Renal cortex interstitium (tissue), 11 donors: Measurements from ENCODE around the gene GLI3. TPM values are rescaled to one million over a fixed set of nuclear protein-coding genes. Genes with fewer than 3 reads are reported as not detected.

Source experiments
- DNase-seq, 11 donors: peaks; one replicate each; pipeline ENCODE4 v3.0.0-alpha.2; 2013; ENCODE audit warnings: low read depth in 9 of 11, low spot score in 4 of 11; ENCODE audit errors: extremely low read depth in 1 of 11
- polyA plus RNA-seq, 3 donors: library from polyadenylated mRNA; unstranded; fragments of 120-200 nt; gene quantifications; one replicate each; pipeline ENCODE4 v1.2.1, GENCODE V29; 2013; ENCODE audit not compliant: insufficient read length in 3 of 3

GLI3 gene
- polyA plus RNA-seq, 3 donors: 15.1 to 17.7 (median 16.2) TPM

GRCh38 chr7:42127232-42127622 is 109.8 kb downstream of the GLI3 start:
- DNase-seq: no peak

DNA sequence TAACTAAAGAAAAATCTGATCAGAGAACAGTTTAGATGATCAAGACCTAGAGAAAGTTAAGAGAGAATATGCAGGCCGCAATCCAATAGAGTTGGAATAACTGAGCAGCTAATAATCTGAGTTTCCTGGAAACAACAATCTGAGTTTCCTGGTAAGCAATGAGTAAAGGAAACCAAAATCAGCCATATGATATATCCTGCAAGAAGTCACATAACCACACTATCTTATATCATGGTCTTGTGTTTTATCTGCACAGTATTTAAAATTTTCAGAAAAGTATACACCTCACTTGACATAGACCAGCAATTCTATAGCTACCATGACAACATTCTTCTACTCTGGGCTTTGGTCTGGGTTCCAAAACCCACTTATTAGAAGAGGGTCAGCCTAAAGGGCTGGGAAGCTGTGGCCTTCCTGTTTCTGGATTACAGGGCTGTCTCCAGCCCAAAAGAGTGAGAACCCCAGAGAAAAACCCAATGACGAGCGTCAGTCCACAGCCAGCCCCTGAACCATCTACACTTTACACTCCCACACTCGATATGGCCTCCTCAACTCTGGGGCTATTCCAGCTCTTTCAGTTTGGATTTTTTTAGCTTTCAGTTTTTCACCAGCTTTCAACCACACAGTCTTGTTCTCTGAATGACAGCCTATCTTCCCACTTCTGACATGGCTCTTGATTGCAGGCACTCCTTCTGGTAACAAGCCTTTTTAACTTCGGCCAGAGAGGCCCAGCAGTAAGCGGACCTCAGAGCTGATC is 110.4 kb downstream of the GLI3 start:
- DNase-seq: no peak

GRCh38 chr7:42125321-42125720 is 111.7 kb downstream of the GLI3 start:
- no peak for DNase-seq

GRCh38 chr7:42123716-42124115 is 113.3 kb downstream of the GLI3 start:
- no peak for DNase-seq

DNA sequence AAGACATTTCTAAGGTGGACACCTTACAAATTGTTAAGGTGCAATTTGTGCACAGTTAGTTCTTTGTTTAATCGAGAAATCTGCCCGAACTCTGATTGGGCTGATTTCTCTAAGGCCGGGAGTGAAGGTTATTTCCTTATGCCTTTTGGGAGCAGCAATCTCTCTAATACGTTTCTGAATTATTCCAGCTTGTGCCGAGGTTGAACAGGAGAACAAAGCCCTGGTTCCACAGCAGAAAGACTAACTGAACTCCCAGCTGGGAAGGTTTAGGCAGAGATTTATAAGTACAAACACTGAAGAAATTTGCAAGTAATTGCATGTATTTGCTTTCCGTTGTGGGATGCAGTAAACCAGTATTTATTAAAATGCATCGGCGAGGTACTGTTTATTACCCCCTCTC is 116.8 kb downstream of the GLI3 start:
- no peak for DNase-seq

DNA sequence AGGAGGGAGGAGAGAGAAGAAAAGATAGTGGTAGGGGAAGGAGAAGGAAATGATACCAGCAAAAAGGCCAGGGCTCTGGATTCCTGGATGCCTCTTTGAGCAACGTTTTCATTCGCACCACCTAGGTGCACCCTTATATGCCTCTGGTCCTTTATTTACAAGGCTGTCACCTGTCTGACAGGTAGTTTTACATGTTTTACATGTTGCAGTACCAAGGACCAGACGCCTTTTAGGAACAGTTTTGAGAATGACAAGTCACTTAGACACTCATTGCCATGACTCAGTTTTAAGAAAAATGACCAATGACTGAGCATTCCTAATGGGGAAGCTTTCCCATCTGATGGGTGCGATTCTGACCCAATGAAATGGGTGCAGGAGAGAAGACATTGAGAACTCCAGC is 119.8 kb downstream of the GLI3 start:
- DNase-seq: no peak

DNA sequence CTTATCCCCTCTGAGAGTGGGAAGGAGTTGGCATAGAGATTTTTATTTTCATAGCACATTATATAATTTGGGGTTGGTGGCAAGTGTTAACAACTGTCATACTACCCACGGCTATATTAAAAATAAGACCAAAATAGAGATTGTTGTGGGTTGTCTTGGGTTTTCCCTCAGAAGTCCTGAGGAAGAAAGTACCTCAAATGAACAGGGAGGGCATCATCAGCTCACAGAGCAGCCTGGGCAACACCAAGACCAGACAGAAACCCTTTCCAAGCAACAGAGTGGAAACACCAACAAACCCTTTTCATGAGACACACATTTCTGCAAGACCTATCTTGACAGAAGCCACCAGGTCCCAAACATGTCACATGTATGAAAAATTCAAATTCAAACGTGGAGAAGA is 121.2 kb downstream of the GLI3 start:
- no peak for DNase-seq

DNA sequence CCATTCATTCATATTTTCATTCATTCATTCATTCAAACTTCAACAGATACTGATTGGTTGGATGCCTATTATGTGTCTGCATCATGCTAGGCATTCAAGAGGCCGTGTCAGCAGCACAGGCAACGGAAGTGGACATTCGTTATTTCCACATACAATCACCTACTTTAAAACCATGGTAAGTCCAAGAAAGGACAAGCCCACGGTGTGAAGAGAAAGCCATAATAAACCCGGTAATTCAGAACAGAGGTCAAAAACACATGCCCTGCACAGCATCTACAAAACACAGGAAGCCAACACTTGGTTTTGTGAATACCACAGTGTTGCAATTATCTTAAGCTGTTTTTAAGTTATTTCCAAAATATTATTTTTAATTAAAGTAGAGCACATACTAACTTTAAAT is 126.7 kb downstream of the GLI3 start:
- no peak for DNase-seq

DNA sequence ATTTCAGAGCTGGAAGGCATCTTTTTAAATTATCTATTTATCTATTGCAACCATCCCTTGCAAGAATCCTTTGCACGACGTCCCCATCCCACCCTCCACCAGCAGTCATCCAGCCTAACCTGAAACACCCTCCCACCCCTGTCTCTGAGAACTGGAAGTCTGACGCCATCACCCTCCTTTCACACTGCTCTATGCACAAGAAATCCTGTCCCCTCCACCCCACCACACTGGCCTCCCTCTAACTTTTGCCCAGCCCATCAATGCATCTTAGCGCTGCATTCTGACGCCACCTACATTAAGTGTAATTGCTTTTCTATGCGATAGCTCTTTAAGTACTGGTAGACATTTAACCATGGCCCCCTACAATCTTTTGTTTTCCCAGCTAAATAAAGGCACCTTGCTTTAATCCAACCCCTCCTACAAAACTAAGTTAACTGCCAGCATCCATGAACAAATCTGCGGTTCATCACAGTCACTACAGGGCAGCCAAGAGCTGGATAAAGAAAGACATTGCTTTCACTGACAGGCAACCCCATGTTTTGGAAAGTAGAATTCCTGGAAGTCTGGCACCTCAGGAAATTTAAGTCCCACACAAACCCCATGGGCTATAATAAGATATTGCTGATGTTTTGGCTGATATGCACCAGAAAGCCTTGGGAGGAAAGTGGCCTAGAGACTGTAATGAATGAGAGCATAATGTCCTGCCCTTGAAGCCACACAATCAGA is 128.0 kb downstream of the GLI3 start:
- no peak for DNase-seq

- peak in 3 of 11 donors; percentile 33 to 45 (median 40) for DNase-seq
Observed at GRCh38 chr7:42107484-42108240, 129.3 kb downstream of the GLI3 start.

DNA sequence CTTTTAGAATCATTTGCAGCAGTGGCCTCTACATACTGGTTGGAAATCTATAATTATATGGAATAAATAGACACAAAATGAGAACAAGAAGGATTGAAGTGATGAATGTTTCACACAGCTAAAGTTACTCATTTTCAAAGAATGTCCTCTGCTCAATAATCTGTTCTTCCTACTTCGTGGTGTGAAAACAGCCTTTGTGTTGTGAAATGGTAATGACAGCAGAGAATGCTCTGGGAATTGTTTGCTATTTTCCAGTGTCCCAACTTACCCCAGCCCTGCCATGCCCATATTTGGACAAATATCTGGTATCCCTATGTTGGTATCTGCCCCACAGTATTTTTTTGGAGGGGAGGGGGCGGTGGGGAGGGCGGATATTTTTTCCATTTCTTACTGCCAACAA is 130.4 kb downstream of the GLI3 start:
- DNase-seq: no peak

GRCh38 chr7:42105554-42106358 is 131.3 kb downstream of the GLI3 start:
- DNase-seq: no peak

GRCh38 chr7:42104694-42105093 is 132.3 kb downstream of the GLI3 start:
- DNase-seq: no peak

DNA sequence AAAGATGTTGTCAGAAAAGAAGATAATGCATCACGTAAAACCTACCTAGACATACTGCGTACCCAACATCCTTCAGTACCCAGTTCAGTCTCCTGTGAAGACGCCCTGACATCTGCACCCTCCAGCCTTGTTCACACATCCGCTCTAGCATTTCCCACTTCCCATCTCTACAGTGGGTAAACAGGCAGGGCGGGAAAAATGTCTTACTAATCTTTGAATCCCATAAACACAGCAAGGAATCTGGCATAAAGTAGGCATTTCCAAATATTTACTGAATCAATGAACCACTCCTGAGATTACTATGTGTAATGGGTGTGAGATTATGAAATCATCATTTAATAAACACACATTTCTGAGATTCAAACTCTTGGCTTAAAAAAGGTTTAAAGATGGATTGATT is 132.8 kb downstream of the GLI3 start:
- DNase-seq: no peak

DNA sequence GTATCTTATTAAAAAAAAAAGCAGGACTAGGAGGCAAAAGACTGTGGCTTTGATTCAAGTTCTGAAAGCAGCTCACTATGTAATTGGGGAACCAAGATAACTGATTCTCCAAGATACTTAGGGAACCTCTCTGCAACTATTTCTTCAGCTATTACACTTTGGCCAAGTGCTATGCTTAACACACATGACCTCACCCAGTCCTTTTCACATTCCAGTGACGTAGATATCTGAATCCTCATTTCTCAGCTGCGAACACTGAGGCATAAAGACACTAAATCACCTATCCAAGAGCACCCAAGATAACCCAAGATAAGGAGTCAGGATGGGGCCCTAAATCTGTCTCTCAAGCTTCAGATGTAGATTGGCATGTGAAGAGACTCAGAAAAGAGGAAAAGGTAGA is 133.6 kb downstream of the GLI3 start:
- DNase-seq: no peak

GRCh38 chr7:42103020-42103419 is 134.0 kb downstream of the GLI3 start:
- DNase-seq: no peak

DNA sequence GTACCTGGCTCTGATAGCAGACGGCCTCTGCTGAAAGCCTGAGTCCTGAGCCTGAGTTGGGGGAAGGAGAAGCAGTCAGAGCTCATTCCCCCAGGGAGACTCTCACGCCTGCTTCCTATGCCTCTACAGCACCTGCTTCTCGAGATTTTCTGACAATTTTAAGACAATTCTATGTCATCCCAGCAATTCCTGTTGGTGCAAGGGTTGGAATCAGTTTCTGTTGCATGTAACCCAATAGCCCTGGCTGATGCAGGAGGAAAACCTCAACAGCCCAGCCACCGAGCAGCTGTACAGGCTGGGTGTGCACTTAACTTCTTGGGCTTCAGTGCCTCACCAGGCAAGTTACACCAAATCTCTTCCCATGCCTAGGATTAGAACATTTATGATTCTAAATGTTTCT is 134.7 kb downstream of the GLI3 start:
- no peak for DNase-seq

DNA sequence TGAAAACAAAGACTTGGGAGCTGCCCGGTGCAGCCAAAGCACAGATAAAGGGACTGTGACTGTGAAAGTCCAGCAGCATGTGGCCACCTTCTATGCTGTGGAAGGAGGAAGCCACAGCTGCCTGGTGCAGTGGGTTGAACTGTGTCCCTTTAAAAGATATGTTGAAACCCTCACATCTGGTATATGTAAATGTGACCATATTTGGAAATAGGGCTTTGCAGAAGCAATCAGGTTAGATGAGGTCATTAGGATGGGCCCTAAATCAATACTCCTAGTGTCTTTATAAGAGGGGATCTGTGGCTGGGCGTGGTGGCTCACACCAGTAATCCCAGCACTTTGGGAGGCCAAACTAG is 136.9 kb downstream of the GLI3 start:
- DNase-seq: no peak

DNA sequence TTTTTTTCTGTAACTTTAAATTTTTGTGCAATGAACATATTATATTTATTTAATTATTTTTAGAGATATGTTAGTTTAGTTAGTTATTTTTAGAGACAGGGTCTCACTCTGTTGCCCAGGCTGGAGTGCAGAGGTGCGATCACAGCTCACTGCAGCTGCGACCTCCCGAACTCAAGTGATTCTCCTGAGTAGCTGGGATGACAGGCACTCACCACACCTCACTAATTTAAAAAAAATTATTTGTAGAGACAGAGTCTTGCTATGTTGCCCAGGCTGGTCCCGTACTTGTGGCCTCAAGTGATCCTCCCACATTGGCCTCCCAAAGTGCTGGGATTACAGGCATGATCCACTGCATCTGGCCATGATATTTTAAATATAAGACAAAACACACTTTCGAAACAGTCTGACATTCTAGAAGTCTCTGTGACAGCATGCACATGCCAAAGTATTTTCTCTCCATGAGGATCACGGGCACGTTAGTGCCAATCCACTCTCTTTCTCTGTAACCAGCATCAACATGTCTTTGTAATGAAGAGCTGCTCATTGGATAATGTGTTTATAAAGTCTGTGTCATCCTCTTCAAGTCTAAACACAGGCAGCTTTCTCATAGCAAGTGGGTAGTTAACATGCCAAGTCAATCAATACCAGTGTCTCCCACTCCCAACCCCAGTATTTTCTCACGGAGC is 137.4 kb downstream of the GLI3 start:
- no peak for DNase-seq
